22Rv1 (cell line): ENCODE results near the gene AMT.
A peak's percentile ranks its signal among the peaks of the same experiment; 100 is the strongest.

Experiments used
- H3K27ac ChIP-seq: fragments of 450-650 bp; 2 replicates; pipeline ENCODE4 v1.5.1; 2017
- CTCF ChIP-seq: fragments of 450-650 bp; IDR thresholded peaks from 2 replicates; pipeline ENCODE4 v1.5.1; 2017; ENCODE audit warnings: mild to moderate bottlenecking
- ZFX ChIP-seq: fragments of 450-650 bp; IDR thresholded peaks from 2 replicates; pipeline ENCODE4 v1.6.1; 2017; ENCODE audit warnings: antibody characterized with exemption, borderline replicate concordance

The AMT gene

GRCh38 chr3:49422379-49423248, at the start of gene AMT:
AMT (minus strand) TSS chr3:49422473; CDS start chr3:49422450, 23 bp downstream.
- H3K27ac ChIP-seq = no peak within 1 kb of the TSS
- TF ChIP-seq ZFX (no peak), CTCF (no peak)

GRCh38 chr3:49470714-49471420, 48.6 kb upstream of the AMT start:
- no peak for TF ChIP-seq ZFX
- TF ChIP-seq CTCF = 0 out of 2 replicates have a peak, but pooled peaks have one; percentile 2
- peak overlapping the region; percentile 98 for H3K27ac ChIP-seq

GRCh38 chr3:49469936-49470713, 47.9 kb upstream of the AMT start, which contains the start of gene DAG1:
DAG1 (plus strand) TSS chr3:49470267; CDS start chr3:49510535, 40,268 bp downstream.
- peak within 1 kb of the TSS; percentile 98 for H3K27ac ChIP-seq
- TF ChIP-seq CTCF = no peak
- no peak for TF ChIP-seq ZFX

GRCh38 chr3:49469037-49469935, 47.0 kb upstream of the AMT start:
- TF ChIP-seq ZFX = no peak
- no peak for TF ChIP-seq CTCF

GRCh38 chr3:49466085-49466484, 43.8 kb upstream of the AMT start:
- H3K27ac ChIP-seq = no peak overlapping the region

More at GRCh38 chr3:49469037-49469935, 47.0 kb upstream of the AMT start:
- H3K27ac ChIP-seq = peak overlapping the region; percentile 98

More at GRCh38 chr3:49466085-49466484, 43.8 kb upstream of the AMT start:
- TF ChIP-seq ZFX = no peak
- TF ChIP-seq CTCF = no peak
